OCI-LY3 (cell line): ENCODE results near the gene DDI1.

ENCODE experiments used
- H2AFZ ChIP-seq: fragments of 200-600, 300-600 bp; shearing (Covaris generic); 2 replicates; pipeline ENCODE4 v1.6.0; 2014; ENCODE audit warnings: antibody characterized with exemption, low read depth, low read length
- H3K27ac ChIP-seq: fragments of 200-600, 300-600 bp; sonication (generic); 2 replicates; pipeline ENCODE4 v1.5.1; 2014; ENCODE audit warnings: mild to moderate bottlenecking, low read length, moderate library complexity, mixed read lengths
- H3K27me3 ChIP-seq: fragments of 200-600, 300-600 bp; sonication (generic); 2 replicates; pipeline ENCODE4 v1.6.1; 2014; ENCODE audit warnings: low read depth, low read length, mixed read lengths
- H3K36me3 ChIP-seq: fragments of 200-600, 300-600 bp; sonication (generic); replicated peaks from 2 replicates; pipeline ENCODE3; 2014; ENCODE audit warnings: low read depth, low read length, mixed read lengths
- H3K4me1 ChIP-seq: fragments of 300-600, 200-600 bp; sonication (generic); 2 replicates; pipeline ENCODE4 v1.6.1; 2014; ENCODE audit warnings: low read length, mixed read lengths
- H3K4me2 ChIP-seq: fragments of 200-600, 300-600 bp; sonication (generic); 2 replicates; pipeline ENCODE4 v1.6.1; 2014; ENCODE audit warnings: low read length, mixed read lengths
- H3K4me3 ChIP-seq: fragments of 300-600, 200-600 bp; sonication (generic); 2 replicates; pipeline ENCODE4 v1.5.1; 2014; ENCODE audit warnings: antibody characterized with exemption, mild to moderate bottlenecking, low read length, moderate library complexity
- H3K79me2 ChIP-seq: fragments of 300-600, 200-600 bp; shearing (Covaris generic); 2 replicates; pipeline ENCODE4 v1.6.1; 2014; ENCODE audit warnings: mild to moderate bottlenecking, low read length, mixed read lengths
- H3K9ac ChIP-seq: fragments of 300-600, 200-600 bp; shearing (Covaris generic); 2 replicates; pipeline ENCODE4 v1.6.0; 2014; ENCODE audit warnings: mild to moderate bottlenecking, low read length, moderate library complexity
- H3K9me3 ChIP-seq: fragments of 200-600, 300-600 bp; shearing (Covaris generic); 2 replicates; pipeline ENCODE4 v1.6.1; 2014; ENCODE audit warnings: low read length, mixed read lengths; ENCODE audit not compliant: insufficient read depth
- H4K20me1 ChIP-seq: fragments of 200-600, 300-600 bp; sonication (generic); 2 replicates; pipeline ENCODE4 v1.6.1; 2016; ENCODE audit warnings: low read length, mixed read lengths; ENCODE audit not compliant: insufficient read depth
- EZH2phosphoT487 ChIP-seq: fragments of 200-600 bp; shearing (Covaris generic); IDR thresholded peaks from 2 replicates; pipeline ENCODE4 v1.6.1; 2018; ENCODE audit warnings: antibody characterized with exemption, mixed run types, low read depth
- TF ChIP-seq, protein P1 (sequence below): fragments of 200-600, 300-600 bp; sonication (generic); IDR thresholded peaks from 2 replicates; pipeline ENCODE4 v1.5.1; 2014; ENCODE audit warnings: antibody characterized with exemption, low read length, low read depth

Gene DDI1

GRCh38 chr11:104058680-104059079 is 22.2 kb downstream of the DDI1 start:
- Histone ChIP-seq H3K27me3 (no peaks in the 10 kb centered on the region), H3K36me3 (no peaks in the 10 kb centered on the region), H3K79me2 (no peaks in the 10 kb centered on the region), H3K9ac (no peak overlapping the region), H3K9me3 (no peaks in the 10 kb centered on the region), H3K27ac (no peak overlapping the region), H2AFZ (no peak overlapping the region), H3K4me3 (no peak overlapping the region), H3K4me2 (no peak overlapping the region), H4K20me1 (no peaks in the 10 kb centered on the region), H3K4me1 (peaks cover 12% of the 10 kb centered on the region)
- TF ChIP-seq, protein P1, sequence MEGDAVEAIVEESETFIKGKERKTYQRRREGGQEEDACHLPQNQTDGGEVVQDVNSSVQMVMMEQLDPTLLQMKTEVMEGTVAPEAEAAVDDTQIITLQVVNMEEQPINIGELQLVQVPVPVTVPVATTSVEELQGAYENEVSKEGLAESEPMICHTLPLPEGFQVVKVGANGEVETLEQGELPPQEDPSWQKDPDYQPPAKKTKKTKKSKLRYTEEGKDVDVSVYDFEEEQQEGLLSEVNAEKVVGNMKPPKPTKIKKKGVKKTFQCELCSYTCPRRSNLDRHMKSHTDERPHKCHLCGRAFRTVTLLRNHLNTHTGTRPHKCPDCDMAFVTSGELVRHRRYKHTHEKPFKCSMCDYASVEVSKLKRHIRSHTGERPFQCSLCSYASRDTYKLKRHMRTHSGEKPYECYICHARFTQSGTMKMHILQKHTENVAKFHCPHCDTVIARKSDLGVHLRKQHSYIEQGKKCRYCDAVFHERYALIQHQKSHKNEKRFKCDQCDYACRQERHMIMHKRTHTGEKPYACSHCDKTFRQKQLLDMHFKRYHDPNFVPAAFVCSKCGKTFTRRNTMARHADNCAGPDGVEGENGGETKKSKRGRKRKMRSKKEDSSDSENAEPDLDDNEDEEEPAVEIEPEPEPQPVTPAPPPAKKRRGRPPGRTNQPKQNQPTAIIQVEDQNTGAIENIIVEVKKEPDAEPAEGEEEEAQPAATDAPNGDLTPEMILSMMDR: no peak
- no peak for TF ChIP-seq EZH2phosphoT487

DNA sequence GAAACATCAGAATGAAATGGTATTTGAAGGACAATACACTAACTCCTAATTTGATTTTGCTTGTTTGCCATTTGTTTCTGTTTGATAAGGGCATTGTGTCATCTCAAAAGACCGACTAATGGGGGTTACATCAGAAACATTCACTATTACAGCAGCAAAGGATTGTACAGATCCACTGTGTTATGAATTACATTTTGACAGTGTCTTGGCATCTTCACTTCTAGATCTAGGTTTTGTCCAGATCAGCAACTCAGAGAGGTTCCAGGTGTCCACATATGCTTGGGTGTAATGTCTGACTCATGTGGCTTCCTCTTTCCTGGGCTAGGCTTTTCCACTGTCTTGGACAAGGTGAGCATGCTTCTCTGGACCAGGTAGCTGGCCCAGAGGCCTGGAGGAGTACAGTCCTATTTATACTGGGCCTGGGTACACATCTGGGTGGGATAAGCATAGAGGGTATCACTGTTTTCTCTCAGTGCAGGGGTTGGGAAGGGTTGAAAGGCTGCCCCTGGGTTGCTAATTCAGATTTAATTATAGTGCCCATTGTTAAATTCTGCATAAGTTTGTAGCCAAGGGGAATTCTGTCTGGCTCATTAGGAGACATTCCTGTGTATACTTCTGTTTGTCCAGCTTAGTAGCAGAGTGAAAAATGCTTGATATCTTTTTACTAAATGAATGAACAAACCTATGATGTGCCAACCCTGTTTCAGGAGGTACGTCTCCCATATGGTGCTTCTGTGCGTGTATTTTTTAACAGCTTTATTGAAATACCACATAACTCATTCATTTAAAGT is 23.8 kb downstream of the DDI1 start:
- TF ChIP-seq, protein P1: no peak
- no peak for TF ChIP-seq EZH2phosphoT487
- no peaks in the 10 kb centered on the region for H3K9me3 ChIP-seq
- H3K79me2 ChIP-seq: no peaks in the 10 kb centered on the region
- no peaks in the 10 kb centered on the region for H3K27me3 ChIP-seq
- H3K27ac ChIP-seq: no peak overlapping the region
- peaks cover 16% of the 10 kb centered on the region for H3K4me1 ChIP-seq
- no peak overlapping the region for H2AFZ ChIP-seq
- no peak overlapping the region for H3K4me3 ChIP-seq
- H4K20me1 ChIP-seq: no peaks in the 10 kb centered on the region
- no peaks in the 10 kb centered on the region for H3K36me3 ChIP-seq
- H3K4me2 ChIP-seq: no peak overlapping the region
- H3K9ac ChIP-seq: no peak overlapping the region

- TF ChIP-seq, protein P1: no peak
- TF ChIP-seq EZH2phosphoT487: no peak
- no peak overlapping the region for H3K4me3 ChIP-seq
- H3K4me2 ChIP-seq: peak overlapping the region; percentile 6; the same call in 1 of the 2 replicates
- no peaks in the 10 kb centered on the region for H4K20me1 ChIP-seq
- H3K79me2 ChIP-seq: no peaks in the 10 kb centered on the region
- no peaks in the 10 kb centered on the region for H3K9me3 ChIP-seq
- H3K9ac ChIP-seq: no peak overlapping the region
- peaks cover 16% of the 10 kb centered on the region for H3K4me1 ChIP-seq
- no peaks in the 10 kb centered on the region for H3K36me3 ChIP-seq
- H3K27me3 ChIP-seq: no peaks in the 10 kb centered on the region
- no peak overlapping the region for H3K27ac ChIP-seq
- H2AFZ ChIP-seq: no peak overlapping the region
These were observed 24.4 kb downstream of the DDI1 start for GRCh38 chr11:104060820-104061219.

GRCh38 chr11:104061853-104062521 is 25.5 kb downstream of the DDI1 start:
- no peak overlapping the region for H3K9ac ChIP-seq
- H3K4me2 ChIP-seq: no peak overlapping the region
- TF ChIP-seq EZH2phosphoT487: no peak
- TF ChIP-seq, protein P1: no peak
- no peaks in the 10 kb centered on the region for H3K9me3 ChIP-seq
- H3K36me3 ChIP-seq: no peaks in the 10 kb centered on the region
- no peak overlapping the region for H3K27ac ChIP-seq
- no peaks in the 10 kb centered on the region for H3K27me3 ChIP-seq
- H2AFZ ChIP-seq: no peak overlapping the region
- no peaks in the 10 kb centered on the region for H3K79me2 ChIP-seq
- no peaks in the 10 kb centered on the region for H4K20me1 ChIP-seq
- no peak overlapping the region for H3K4me3 ChIP-seq
- H3K4me1 ChIP-seq: peaks cover 16% of the 10 kb centered on the region
